Ureter (tissue), 1 donor: ENCODE measurements around the gene MTSS2. TPM values are rescaled to one million over a fixed set of nuclear protein-coding genes. Genes with fewer than 3 reads are reported as not detected.

Source experiments
- DNase-seq: peaks from one replicate; pipeline ENCODE4 v3.0.0-alpha.2; 2020; ENCODE audit warnings: low spot score
- total RNA-seq: library from RNA; stranded (reverse); gene quantifications from one replicate; pipeline ENCODE4 v1.2.4, GENCODE V29; 2023
- donor health status: DM: yes; HTN: yes; CAD: no.

Gene MTSS2
- total RNA-seq, 1 donor from 2014 or later: 83.1 TPM

- DNase-seq: peak; percentile 92
Measured at GRCh38 chr16:70715055-70715858, 29.4 kb upstream of the MTSS2 start.

- no peak for DNase-seq
Measured at GRCh38 chr16:70714581-70715054, 28.8 kb upstream of the MTSS2 start.

GRCh38 chr16:70713824-70714223 is 28.0 kb upstream of the MTSS2 start:
- DNase-seq: no peak

- no peak for DNase-seq
Measured at GRCh38 chr16:70713342-70713741, 27.5 kb upstream of the MTSS2 start.

- DNase-seq: no peak
Measured at GRCh38 chr16:70712942-70713341, 27.1 kb upstream of the MTSS2 start.

- no peak for DNase-seq
Measured at GRCh38 chr16:70712359-70712758, 26.5 kb upstream of the MTSS2 start.

- DNase-seq: no peak
Measured at GRCh38 chr16:70711211-70712031, 25.6 kb upstream of the MTSS2 start.

- DNase-seq: no peak
Measured at GRCh38 chr16:70710422-70711210, 24.8 kb upstream of the MTSS2 start.

GRCh38 chr16:70709942-70710341 is 24.1 kb upstream of the MTSS2 start:
- no peak for DNase-seq

GRCh38 chr16:70709457-70709856 is 23.6 kb upstream of the MTSS2 start:
- no peak for DNase-seq

GRCh38 chr16:70708366-70709246 is 22.8 kb upstream of the MTSS2 start:
- DNase-seq: no peak

GRCh38 chr16:70706948-70707465 is 21.2 kb upstream of the MTSS2 start:
- peak; percentile 74 for DNase-seq

- DNase-seq: no peak
Measured at GRCh38 chr16:70705056-70705455, 19.2 kb upstream of the MTSS2 start.

- no peak for DNase-seq
Measured at GRCh38 chr16:70704586-70704985, 18.7 kb upstream of the MTSS2 start.

GRCh38 chr16:70703835-70704381 is 18.1 kb upstream of the MTSS2 start:
- DNase-seq: no peak

GRCh38 chr16:70703041-70703834 is 17.4 kb upstream of the MTSS2 start:
- no peak for DNase-seq

GRCh38 chr16:70702624-70703023 is 16.8 kb upstream of the MTSS2 start:
- DNase-seq: no peak

- DNase-seq: no peak
Measured at GRCh38 chr16:70701998-70702397, 16.1 kb upstream of the MTSS2 start.

GRCh38 chr16:70701596-70701995 is 15.7 kb upstream of the MTSS2 start:
- DNase-seq: no peak

- no peak for DNase-seq
Measured at GRCh38 chr16:70701036-70701435, 15.2 kb upstream of the MTSS2 start.
